Measurements from ENCODE around the gene KIF1C. TPM values are rescaled to one million over a fixed set of nuclear protein-coding genes. Genes with fewer than 3 reads are reported as not detected.

The KIF1C gene
- total RNA-seq, 1 donor from 2014 or later: 97.6 TPM

DNA sequence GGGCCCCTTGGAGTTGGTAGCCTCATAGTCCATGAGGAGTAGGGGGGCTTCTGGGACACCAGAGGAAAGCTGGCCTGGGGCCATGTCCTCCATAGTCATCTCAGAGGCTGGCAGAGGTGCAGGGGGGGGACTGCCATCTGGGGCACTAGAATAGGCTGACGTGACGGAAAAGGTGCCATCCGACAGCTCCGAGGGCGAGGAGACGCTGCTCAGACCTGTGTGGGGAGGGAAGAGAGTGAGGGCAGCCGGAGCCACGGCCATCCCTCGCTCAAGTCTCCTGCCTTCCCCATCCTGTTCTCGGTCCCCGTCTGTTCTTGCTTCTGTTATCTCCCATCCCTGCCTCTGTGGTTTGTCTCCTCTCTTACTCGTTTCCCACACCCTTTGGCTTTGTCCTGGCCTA lies 25.4 kb upstream of the KIF1C start:
- Histone ChIP-seq H3K4me3 (ENCODE audit: low read depth, low read length) (no peak overlapping the region), H3K36me3 (ENCODE audit: control insufficient read depth, insufficient read depth, low read length) (no peaks in the 10 kb centered on the region), H3K27me3 (ENCODE audit: control insufficient read depth, insufficient read depth, low read length) (no peaks in the 10 kb centered on the region)
- TF ChIP-seq, protein P1, sequence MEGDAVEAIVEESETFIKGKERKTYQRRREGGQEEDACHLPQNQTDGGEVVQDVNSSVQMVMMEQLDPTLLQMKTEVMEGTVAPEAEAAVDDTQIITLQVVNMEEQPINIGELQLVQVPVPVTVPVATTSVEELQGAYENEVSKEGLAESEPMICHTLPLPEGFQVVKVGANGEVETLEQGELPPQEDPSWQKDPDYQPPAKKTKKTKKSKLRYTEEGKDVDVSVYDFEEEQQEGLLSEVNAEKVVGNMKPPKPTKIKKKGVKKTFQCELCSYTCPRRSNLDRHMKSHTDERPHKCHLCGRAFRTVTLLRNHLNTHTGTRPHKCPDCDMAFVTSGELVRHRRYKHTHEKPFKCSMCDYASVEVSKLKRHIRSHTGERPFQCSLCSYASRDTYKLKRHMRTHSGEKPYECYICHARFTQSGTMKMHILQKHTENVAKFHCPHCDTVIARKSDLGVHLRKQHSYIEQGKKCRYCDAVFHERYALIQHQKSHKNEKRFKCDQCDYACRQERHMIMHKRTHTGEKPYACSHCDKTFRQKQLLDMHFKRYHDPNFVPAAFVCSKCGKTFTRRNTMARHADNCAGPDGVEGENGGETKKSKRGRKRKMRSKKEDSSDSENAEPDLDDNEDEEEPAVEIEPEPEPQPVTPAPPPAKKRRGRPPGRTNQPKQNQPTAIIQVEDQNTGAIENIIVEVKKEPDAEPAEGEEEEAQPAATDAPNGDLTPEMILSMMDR (IDR thresholded peaks at IDR 0.05; ENCODE audit: insufficient read depth, low read length, poor library complexity, severe bottlenecking): no peak
- DNase-seq (ENCODE audit: low read depth): no peak

DNA sequence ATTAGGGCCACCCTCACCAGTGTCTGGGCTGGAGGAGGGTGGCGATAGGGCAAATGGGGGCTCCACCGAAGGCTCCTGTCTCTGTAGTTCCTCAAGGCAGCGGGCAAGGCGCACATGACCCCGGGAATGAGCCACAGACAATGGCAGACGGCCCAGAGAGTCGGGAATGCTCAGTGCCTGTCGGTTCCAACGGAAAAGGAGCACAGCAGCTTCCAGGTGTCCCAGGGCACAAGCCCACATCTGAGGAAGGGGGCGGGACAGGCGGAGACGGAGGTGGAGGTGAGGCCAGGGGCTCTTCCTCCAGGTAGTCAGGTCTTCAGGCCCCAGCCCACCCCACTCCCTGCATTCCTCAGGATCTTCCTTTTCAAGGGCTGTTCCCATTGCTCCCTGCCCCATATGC lies 25.0 kb upstream of the KIF1C start:
- TF ChIP-seq, protein P1 (IDR thresholded peaks at IDR 0.05; ENCODE audit: insufficient read depth, low read length, poor library complexity, severe bottlenecking): no peak
- H3K4me3 ChIP-seq (ENCODE audit: low read depth, low read length): no peak overlapping the region
- H3K27me3 ChIP-seq (ENCODE audit: control insufficient read depth, insufficient read depth, low read length): no peaks in the 10 kb centered on the region
- no peaks in the 10 kb centered on the region for H3K36me3 ChIP-seq (ENCODE audit: control insufficient read depth, insufficient read depth, low read length)
- DNase-seq (ENCODE audit: low read depth): no peak

DNA sequence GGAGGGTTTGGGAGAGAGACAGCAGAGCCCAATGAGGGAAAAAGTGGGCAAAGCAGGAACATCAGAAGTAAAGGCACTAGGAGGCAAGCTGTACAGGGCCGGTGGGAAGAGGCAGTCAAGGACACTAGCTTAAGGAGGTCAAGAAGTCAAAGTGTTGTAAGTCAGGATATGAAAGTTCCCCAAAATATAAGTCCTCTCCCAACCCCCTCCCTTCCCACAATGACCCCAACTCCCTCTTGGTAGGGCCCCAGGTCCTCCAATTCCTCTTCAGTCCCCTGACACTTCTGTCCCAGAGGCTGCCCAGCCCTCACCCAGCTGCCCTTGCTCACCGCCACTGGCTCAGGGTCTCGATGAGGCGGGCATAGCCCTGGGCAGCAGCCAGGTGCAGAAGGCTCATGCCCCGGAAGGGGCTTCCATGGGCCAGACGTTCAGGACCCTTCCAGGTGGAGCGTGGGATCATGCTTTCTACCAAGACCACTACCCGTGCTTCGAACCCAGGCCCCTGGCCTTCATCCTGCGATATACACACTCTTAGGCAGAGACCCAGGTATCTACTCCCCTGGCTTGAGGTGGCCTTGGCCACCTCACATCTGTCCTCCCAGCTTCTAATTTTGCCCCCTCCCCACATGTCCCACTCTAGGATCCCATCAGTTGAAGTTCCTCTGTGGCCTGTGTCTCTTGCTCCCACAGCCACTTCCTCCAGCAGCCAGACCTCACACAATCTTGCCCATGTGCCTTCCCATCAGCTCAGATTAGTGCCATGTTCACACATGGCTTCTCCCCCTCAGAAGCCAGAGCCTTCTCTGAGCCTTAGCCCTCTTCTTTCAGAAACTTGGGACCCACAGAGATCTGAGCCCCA lies 24.3 kb upstream of the KIF1C start:
- peaks cover 2% of the 10 kb centered on the region for H3K36me3 ChIP-seq (ENCODE audit: control insufficient read depth, insufficient read depth, low read length)
- no peak overlapping the region for H3K4me3 ChIP-seq (ENCODE audit: low read depth, low read length)
- TF ChIP-seq, protein P1 (IDR thresholded peaks at IDR 0.05; ENCODE audit: insufficient read depth, low read length, poor library complexity, severe bottlenecking): no peak
- DNase-seq (ENCODE audit: low read depth): no peak
- H3K27me3 ChIP-seq (ENCODE audit: control insufficient read depth, insufficient read depth, low read length): no peaks in the 10 kb centered on the region

DNA sequence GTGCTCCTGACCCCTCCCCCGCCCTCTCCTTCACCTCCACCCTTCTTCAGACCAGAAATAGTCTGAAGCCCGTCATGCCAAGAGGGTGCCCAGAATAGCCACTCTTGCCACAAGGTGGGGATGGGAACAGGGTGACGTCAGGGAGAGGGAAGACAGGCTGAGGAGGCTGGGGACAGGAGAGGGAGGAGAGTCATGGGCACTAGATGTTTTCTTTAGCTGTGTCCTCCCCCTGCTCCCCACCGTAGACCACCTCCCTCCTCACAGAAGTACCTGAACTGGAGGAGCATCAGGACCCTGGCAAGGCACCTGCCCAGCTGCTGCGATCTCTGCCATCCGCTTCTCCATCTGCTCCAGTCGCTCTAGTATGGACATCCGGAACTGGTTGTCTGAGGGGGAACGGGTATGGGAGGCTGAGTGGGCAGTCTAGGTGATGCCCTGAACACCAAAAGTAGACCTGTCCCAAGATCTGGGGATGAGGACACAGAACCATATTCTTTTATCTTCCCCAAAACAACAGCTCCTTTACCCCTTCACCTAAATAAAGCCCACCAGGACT lies 23.6 kb upstream of the KIF1C start:
- no peak for DNase-seq (ENCODE audit: low read depth)
- H3K4me3 ChIP-seq (ENCODE audit: low read depth, low read length): no peak overlapping the region
- no peaks in the 10 kb centered on the region for H3K27me3 ChIP-seq (ENCODE audit: control insufficient read depth, insufficient read depth, low read length)
- TF ChIP-seq, protein P1 (IDR thresholded peaks at IDR 0.05; ENCODE audit: insufficient read depth, low read length, poor library complexity, severe bottlenecking): no peak
- H3K36me3 ChIP-seq (ENCODE audit: control insufficient read depth, insufficient read depth, low read length): peaks cover 2% of the 10 kb centered on the region

DNA sequence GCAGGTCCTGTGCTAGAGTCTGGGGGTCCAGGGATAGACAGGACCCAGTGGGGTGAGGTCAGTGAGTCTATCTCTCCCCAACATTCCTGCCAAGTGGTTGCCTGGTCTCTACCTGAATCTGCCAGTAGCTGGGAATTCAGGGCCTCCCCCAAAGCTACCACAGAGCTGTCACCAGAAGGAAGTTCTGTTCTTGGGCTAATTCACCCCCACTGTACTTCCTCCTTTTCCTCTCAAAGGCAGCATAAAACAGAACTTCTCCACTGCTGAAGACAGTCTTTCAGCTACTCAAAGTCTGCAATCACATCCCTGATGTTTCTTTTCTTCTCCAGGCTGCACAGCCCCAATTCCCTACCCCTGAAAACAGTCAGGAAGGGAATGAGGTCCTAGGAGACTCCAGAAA lies 19.0 kb upstream of the KIF1C start:
- Histone ChIP-seq H3K4me3 (ENCODE audit: low read depth, low read length) (no peak overlapping the region), H3K27me3 (ENCODE audit: control insufficient read depth, insufficient read depth, low read length) (no peaks in the 10 kb centered on the region), H3K36me3 (ENCODE audit: control insufficient read depth, insufficient read depth, low read length) (peaks cover 3% of the 10 kb centered on the region)
- DNase-seq (ENCODE audit: low read depth): no peak
- TF ChIP-seq, protein P1 (IDR thresholded peaks at IDR 0.05; ENCODE audit: insufficient read depth, low read length, poor library complexity, severe bottlenecking): no peak

Data from kidney epithelial cell (primary cell).